Neural progenitor cell (in vitro differentiated cells): ENCODE data around the gene GPR26. TPM values are rescaled to one million over a fixed set of nuclear protein-coding genes. Genes with fewer than 3 reads are reported as not detected.

Experiments
- DNase-seq: peaks from one replicate; pipeline ENCODE4 v3.0.0-alpha.2; 2016; ENCODE audit warnings: low spot score
- H2AFZ ChIP-seq: fragments of 200-600 bp; sonication (generic); replicated peaks from 2 replicates; pipeline ENCODE4 v1.6.1; 2016; ENCODE audit warnings: antibody characterized with exemption
- H3F3A ChIP-seq: fragments of 200-600 bp; sonication (generic); 2 replicates; pipeline ENCODE4 v1.6.1; 2016; ENCODE audit warnings: antibody characterized with exemption, low read depth
- H3K27ac ChIP-seq: fragments of 200-600 bp; sonication (generic); 2 replicates; pipeline ENCODE4 v1.5.1; 2016; ENCODE audit warnings: mild to moderate bottlenecking
- H3K27me3 ChIP-seq: fragments of 200-600 bp; sonication (generic); 2 replicates; pipeline ENCODE4 v1.6.1; 2016; ENCODE audit warnings: mild to moderate bottlenecking, moderate library complexity
- H3K36me3 ChIP-seq: fragments of 200-600 bp; sonication (generic); 2 replicates; pipeline ENCODE4 v1.5.1; 2016
- H3K4me1 ChIP-seq: fragments of 200-600 bp; sonication (generic); 2 replicates; pipeline ENCODE4 v1.6.1; 2016; ENCODE audit warnings: mixed run types
- H3K4me2 ChIP-seq: fragments of 200-600 bp; sonication (generic); 2 replicates; pipeline ENCODE4 v1.6.1; 2016
- H3K4me3 ChIP-seq: fragments of 200-600 bp; sonication (generic); 2 replicates; pipeline ENCODE4 v1.5.1; 2016
- H3K79me2 ChIP-seq: fragments of 200-600 bp; sonication (generic); 2 replicates; pipeline ENCODE4 v1.6.1; 2016; ENCODE audit warnings: low read depth
- H3K9ac ChIP-seq: fragments of 200-600 bp; sonication (generic); 2 replicates; pipeline ENCODE4 v1.6.1; 2016
- H3K9me3 ChIP-seq: fragments of 200-600 bp; sonication (generic); 2 replicates; pipeline ENCODE4 v1.5.1; 2016; ENCODE audit warnings: low read depth
- H4K20me1 ChIP-seq: fragments of 200-600 bp; sonication (generic); 2 replicates; pipeline ENCODE4 v1.6.1; 2016; ENCODE audit warnings: low read depth
- H3K27ac Mint-ChIP-seq: 3 replicates; pipeline ENCODE4 v1.8.0; 2021; ENCODE audit warnings: mixed read lengths
- H3K27me3 Mint-ChIP-seq: 2 replicates; pipeline ENCODE4 v1.8.0; 2022; ENCODE audit warnings: low read depth, mild to moderate bottlenecking, inconsistent platforms, moderate library complexity, mixed read lengths; ENCODE audit not compliant: insufficient read depth
- H3K36me3 Mint-ChIP-seq: 3 replicates; pipeline ENCODE4 v1.8.0; 2021; ENCODE audit warnings: mixed read lengths
- H3K4me1 Mint-ChIP-seq: 3 replicates; pipeline ENCODE4 v1.8.0; 2021; ENCODE audit warnings: mixed read lengths
- H3K4me3 Mint-ChIP-seq: 3 replicates; pipeline ENCODE4 v1.8.0; 2021; ENCODE audit warnings: mild to moderate bottlenecking, moderate library complexity, mixed read lengths
- H3K9me3 Mint-ChIP-seq: 3 replicates; pipeline ENCODE4 v1.8.0; 2020; ENCODE audit warnings: mixed read lengths
- CTCF ChIP-seq: fragments of 200-600 bp; sonication (generic); IDR thresholded peaks from 2 replicates; pipeline ENCODE4 v1.5.1; 2017; ENCODE audit warnings: antibody characterized with exemption, mild to moderate bottlenecking
- EZH2 ChIP-seq: fragments of 200-600 bp; sonication (generic); IDR thresholded peaks from 2 replicates; pipeline ENCODE4 v1.6.1; 2017; ENCODE audit warnings: antibody characterized with exemption, mild to moderate bottlenecking, moderate library complexity
- EZH2phosphoT487 ChIP-seq: fragments of 200-600 bp; sonication (generic); IDR thresholded peaks from 2 replicates; pipeline ENCODE4 v1.6.1; 2017; ENCODE audit warnings: antibody characterized with exemption
- total RNA-seq: library from RNA; depleted of rRNA; stranded (reverse); fragments of >200 nt; gene quantifications from 2 replicates; pipeline ENCODE4 v1.2.3, GENCODE V29; 2015; ENCODE audit warnings: low replicate concordance

Gene GPR26
- total RNA-seq, 1 donor from 2014 or later: not detected

GRCh38 chr10:123678376-123678775, 12.2 kb downstream of the GPR26 start:
- Mint-ChIP-seq H3K36me3 (no peaks in the 10 kb centered on the region), H3K4me3 (no peak overlapping the region), H3K4me1 (no peaks in the 10 kb centered on the region), H3K9me3 (no peaks in the 10 kb centered on the region), H3K27me3 (peaks cover 11% of the 10 kb centered on the region), H3K27ac (no peak overlapping the region)
- no peak overlapping the region for H2AFZ ChIP-seq
- no peaks in the 10 kb centered on the region for H3F3A ChIP-seq
- H3K27me3 ChIP-seq: no peaks in the 10 kb centered on the region
- no peaks in the 10 kb centered on the region for H3K4me1 ChIP-seq
- H3K9ac ChIP-seq: no peak overlapping the region
- H3K27ac ChIP-seq: no peak overlapping the region
- H3K4me2 ChIP-seq: no peak overlapping the region
- no peaks in the 10 kb centered on the region for H3K36me3 ChIP-seq
- TF ChIP-seq EZH2 (no peak), CTCF (peak; percentile 32)
- no peak for DNase-seq
- H4K20me1 ChIP-seq: no peaks in the 10 kb centered on the region
- no peak overlapping the region for H3K4me3 ChIP-seq
- H3K79me2 ChIP-seq: no peaks in the 10 kb centered on the region
- no peaks in the 10 kb centered on the region for H3K9me3 ChIP-seq

- Mint-ChIP-seq H3K36me3 (no peaks in the 10 kb centered on the region), H3K9me3 (no peaks in the 10 kb centered on the region), H3K27ac (no peak overlapping the region), H3K4me3 (no peak overlapping the region), H3K4me1 (no peaks in the 10 kb centered on the region), H3K27me3 (peaks cover 2% of the 10 kb centered on the region)
- TF ChIP-seq CTCF: no peak
- TF ChIP-seq EZH2phosphoT487: no peak
- no peak for TF ChIP-seq EZH2
- Histone ChIP-seq H3K4me1 (no peaks in the 10 kb centered on the region), H3K27me3 (no peaks in the 10 kb centered on the region), H3K4me2 (no peak overlapping the region), H3K9me3 (no peaks in the 10 kb centered on the region), H3F3A (no peaks in the 10 kb centered on the region), H3K79me2 (no peaks in the 10 kb centered on the region), H4K20me1 (no peaks in the 10 kb centered on the region), H3K27ac (no peak overlapping the region), H3K9ac (no peak overlapping the region), H2AFZ (no peak overlapping the region), H3K4me3 (no peak overlapping the region), H3K36me3 (no peaks in the 10 kb centered on the region)
- no peak for DNase-seq
These were observed 15.1 kb downstream of the GPR26 start for GRCh38 chr10:123681285-123681684.

- no peaks in the 10 kb centered on the region for H3K36me3 Mint-ChIP-seq
- no peaks in the 10 kb centered on the region for H3K9me3 Mint-ChIP-seq
- Histone ChIP-seq H3K4me3 (no peak overlapping the region), H3K9ac (no peak overlapping the region), H2AFZ (no peak overlapping the region), H3F3A (no peaks in the 10 kb centered on the region), H3K4me1 (no peaks in the 10 kb centered on the region), H3K9me3 (no peaks in the 10 kb centered on the region), H3K27me3 (no peaks in the 10 kb centered on the region), H4K20me1 (no peaks in the 10 kb centered on the region), H3K27ac (no peak overlapping the region), H3K36me3 (no peaks in the 10 kb centered on the region), H3K79me2 (no peaks in the 10 kb centered on the region), H3K4me2 (no peak overlapping the region)
- H3K27me3 Mint-ChIP-seq: peaks cover 2% of the 10 kb centered on the region
- TF ChIP-seq CTCF (no peak), EZH2 (no peak), EZH2phosphoT487 (no peak)
- no peaks in the 10 kb centered on the region for H3K4me1 Mint-ChIP-seq
- DNase-seq: no peak
- H3K27ac Mint-ChIP-seq: no peak overlapping the region
- no peak overlapping the region for H3K4me3 Mint-ChIP-seq
These were observed 16.3 kb downstream of the GPR26 start for GRCh38 chr10:123682477-123682876.

GRCh38 chr10:123683459-123683858, 17.3 kb downstream of the GPR26 start:
- Mint-ChIP-seq H3K4me1 (no peaks in the 10 kb centered on the region), H3K36me3 (no peaks in the 10 kb centered on the region), H3K4me3 (no peak overlapping the region), H3K9me3 (no peaks in the 10 kb centered on the region), H3K27me3 (peaks cover 2% of the 10 kb centered on the region), H3K27ac (no peak overlapping the region)
- Histone ChIP-seq H3K4me1 (no peaks in the 10 kb centered on the region), H3K9ac (no peak overlapping the region), H3K4me3 (no peak overlapping the region), H3K79me2 (no peaks in the 10 kb centered on the region), H3K27ac (no peak overlapping the region), H3K9me3 (no peaks in the 10 kb centered on the region), H4K20me1 (no peaks in the 10 kb centered on the region), H3K4me2 (no peak overlapping the region), H3K36me3 (no peaks in the 10 kb centered on the region), H3F3A (no peaks in the 10 kb centered on the region), H2AFZ (no peak overlapping the region), H3K27me3 (no peaks in the 10 kb centered on the region)
- TF ChIP-seq EZH2phosphoT487 (no peak), EZH2 (no peak), CTCF (no peak)
- DNase-seq: no peak
